ENCODE results near the gene SPAG8.

The SPAG8 gene

GRCh38 chr9:35760651-35761050 is 51.4 kb downstream of the SPAG8 start:
- Histone ChIP-seq H3K4me3 (ENCODE audit: low read depth, low read length, poor library complexity, severe bottlenecking) (no peak overlapping the region), H2AFZ (ENCODE audit: low read length) (no peak overlapping the region), H3K79me2 (ENCODE audit: insufficient read depth, low read length) (no peaks in the 10 kb centered on the region), H3K27me3 (ENCODE audit: insufficient read depth, low read length) (no peaks in the 10 kb centered on the region), H3K36me3 (ENCODE audit: insufficient read depth, low read length) (peaks cover 8% of the 10 kb centered on the region; the same call in 1 of the 2 replicates), H3K9me2 (ENCODE audit: low read depth, low read length) (no peaks in the 10 kb centered on the region), H3K27ac (ENCODE audit: low read depth, low read length, poor library complexity, severe bottlenecking) (no peak overlapping the region), H4K20me1 (ENCODE audit: insufficient read depth, low read length) (no peaks in the 10 kb centered on the region), H3K4me2 (ENCODE audit: low read length) (no peak overlapping the region), H3K4me1 (ENCODE audit: insufficient read depth, low read length, severe bottlenecking) (peaks cover 30% of the 10 kb centered on the region), H3K9me3 (ENCODE audit: low read length) (no peaks in the 10 kb centered on the region), H3F3A (ENCODE audit: insufficient read depth, low read length) (no peaks in the 10 kb centered on the region), H3K9ac (ENCODE audit: low read length) (no peak overlapping the region)
- TF ChIP-seq, protein P1, sequence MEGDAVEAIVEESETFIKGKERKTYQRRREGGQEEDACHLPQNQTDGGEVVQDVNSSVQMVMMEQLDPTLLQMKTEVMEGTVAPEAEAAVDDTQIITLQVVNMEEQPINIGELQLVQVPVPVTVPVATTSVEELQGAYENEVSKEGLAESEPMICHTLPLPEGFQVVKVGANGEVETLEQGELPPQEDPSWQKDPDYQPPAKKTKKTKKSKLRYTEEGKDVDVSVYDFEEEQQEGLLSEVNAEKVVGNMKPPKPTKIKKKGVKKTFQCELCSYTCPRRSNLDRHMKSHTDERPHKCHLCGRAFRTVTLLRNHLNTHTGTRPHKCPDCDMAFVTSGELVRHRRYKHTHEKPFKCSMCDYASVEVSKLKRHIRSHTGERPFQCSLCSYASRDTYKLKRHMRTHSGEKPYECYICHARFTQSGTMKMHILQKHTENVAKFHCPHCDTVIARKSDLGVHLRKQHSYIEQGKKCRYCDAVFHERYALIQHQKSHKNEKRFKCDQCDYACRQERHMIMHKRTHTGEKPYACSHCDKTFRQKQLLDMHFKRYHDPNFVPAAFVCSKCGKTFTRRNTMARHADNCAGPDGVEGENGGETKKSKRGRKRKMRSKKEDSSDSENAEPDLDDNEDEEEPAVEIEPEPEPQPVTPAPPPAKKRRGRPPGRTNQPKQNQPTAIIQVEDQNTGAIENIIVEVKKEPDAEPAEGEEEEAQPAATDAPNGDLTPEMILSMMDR (IDR thresholded peaks at IDR 0.05; ENCODE audit: low read length): no peak
- TF ChIP-seq EZH2 (IDR thresholded peaks at IDR 0.05; ENCODE audit: borderline replicate concordance, low read length): no peak

DNA sequence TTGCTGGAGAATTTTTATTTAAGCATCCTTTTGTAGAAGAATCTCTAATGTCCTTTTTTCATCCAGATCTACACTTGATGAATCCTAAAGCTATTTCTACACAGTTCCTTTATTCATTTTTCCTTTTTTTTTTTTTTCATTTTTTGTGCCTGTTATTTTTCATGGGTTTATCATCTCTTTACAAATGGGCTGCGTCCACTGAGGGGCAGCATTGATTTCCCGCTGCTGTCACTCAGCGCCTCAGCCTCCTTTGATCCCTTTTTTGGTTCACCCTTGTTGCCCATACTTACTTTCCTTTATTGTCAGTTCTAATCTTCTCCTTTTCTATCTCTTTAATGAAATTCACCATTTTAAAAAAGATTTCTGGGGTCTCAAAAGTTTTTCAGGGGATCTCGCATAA is 52.3 kb downstream of the SPAG8 start:
- H2AFZ ChIP-seq (ENCODE audit: low read length): no peak overlapping the region
- no peak overlapping the region for H3K9ac ChIP-seq (ENCODE audit: low read length)
- peaks cover 4% of the 10 kb centered on the region; the same call in 1 of the 2 replicates for H3K36me3 ChIP-seq (ENCODE audit: insufficient read depth, low read length)
- H3K27ac ChIP-seq (ENCODE audit: low read depth, low read length, poor library complexity, severe bottlenecking): no peak overlapping the region
- H3K4me2 ChIP-seq (ENCODE audit: low read length): no peak overlapping the region
- H4K20me1 ChIP-seq (ENCODE audit: insufficient read depth, low read length): no peaks in the 10 kb centered on the region
- H3K79me2 ChIP-seq (ENCODE audit: insufficient read depth, low read length): no peaks in the 10 kb centered on the region
- H3F3A ChIP-seq (ENCODE audit: insufficient read depth, low read length): no peaks in the 10 kb centered on the region
- H3K9me2 ChIP-seq (ENCODE audit: low read depth, low read length): no peaks in the 10 kb centered on the region
- no peaks in the 10 kb centered on the region for H3K9me3 ChIP-seq (ENCODE audit: low read length)
- TF ChIP-seq, protein P1 (IDR thresholded peaks at IDR 0.05; ENCODE audit: low read length): no peak
- TF ChIP-seq EZH2 (IDR thresholded peaks at IDR 0.05; ENCODE audit: borderline replicate concordance, low read length): no peak
- H3K4me3 ChIP-seq (ENCODE audit: low read depth, low read length, poor library complexity, severe bottlenecking): no peak overlapping the region
- H3K4me1 ChIP-seq (ENCODE audit: insufficient read depth, low read length, severe bottlenecking): peaks cover 31% of the 10 kb centered on the region
- H3K27me3 ChIP-seq (ENCODE audit: insufficient read depth, low read length): no peaks in the 10 kb centered on the region

All from OCI-LY1 (cell line).